H1 (cell line): ENCODE measurements around the gene SEC16A. TPM values are rescaled to one million over a fixed set of nuclear protein-coding genes. Genes with fewer than 3 reads are reported as not detected.

Source experiments
- CTCF ChIA-PET: fragments of 300-600 bp; sonication (Branson Sonifier 250); formaldehyde crosslinking; loops from one replicate; lab custom pipeline; 2021; ENCODE audit not compliant: partially characterized antibody; lab: Charles Lee
- POLR2A ChIA-PET: fragments of 300-600 bp; sonication (Branson Sonifier 250); formaldehyde crosslinking; loops from one replicate; lab custom pipeline; 2021; ENCODE audit warnings: inconsistent platforms; ENCODE audit not compliant: partially characterized antibody; lab: Charles Lee
- DNase-seq, 2 experiments: peaks; one replicate each; pipeline versions ENCODE4 v3.0.0 to v3.0.0-alpha.2; 2010 to 2022; ENCODE audit warnings: low spot score in 2 of 2, low read depth in 1 of 2, mixed read lengths in 1 of 2
- FAIRE-seq: peaks from 2 replicates; lab custom pipeline; 2011; peaks lifted over from hg19 to GRCh38; lab: Jason Lieb, UNC
- H2AFZ ChIP-seq: 2 replicates; pipeline ENCODE4 v1.8.1; 2012; ENCODE audit warnings: low read length, inconsistent platforms
- H2AK5ac ChIP-seq: 2 replicates; pipeline ENCODE4 v1.6.1; 2013; ENCODE audit warnings: low read depth, low read length
- H2BK120ac ChIP-seq: replicated peaks from 2 replicates; pipeline ENCODE3; 2013; ENCODE audit warnings: low read depth, low read length, inconsistent platforms
- H2BK12ac ChIP-seq: 2 replicates; pipeline ENCODE4 v1.6.1; 2013; ENCODE audit warnings: low read depth, low read length
- H2BK15ac ChIP-seq: 2 replicates; pipeline ENCODE4 v1.6.1; 2013; ENCODE audit warnings: low read length
- H2BK20ac ChIP-seq: 2 replicates; pipeline ENCODE4 v1.6.1; 2013; ENCODE audit warnings: low read length
- H2BK5ac ChIP-seq: 2 replicates; pipeline ENCODE4 v1.6.1; 2013; ENCODE audit warnings: low read depth, low read length
- H3K14ac ChIP-seq: 2 replicates; pipeline ENCODE4 v1.6.1; 2013; ENCODE audit warnings: inconsistent platforms; ENCODE audit not compliant: insufficient read length
- H3K18ac ChIP-seq: 2 replicates; pipeline ENCODE4 v1.6.1; 2013; ENCODE audit warnings: low read length; ENCODE audit errors: extremely low read depth
- H3K23ac ChIP-seq: 2 replicates; pipeline ENCODE4 v1.6.1; 2013; ENCODE audit warnings: inconsistent platforms; ENCODE audit not compliant: insufficient read length
- H3K23me2 ChIP-seq: 2 replicates; pipeline ENCODE4 v1.6.1; 2013; ENCODE audit warnings: low read depth, low read length
- H3K27ac ChIP-seq: 2 replicates; pipeline ENCODE4 v1.6.1; 2011; ENCODE audit warnings: low read depth, low read length, inconsistent platforms
- H3K27me3 ChIP-seq, 4 experiments: replicated peaks in 1 of 4; 1 replicate in 1 of 4; 2 replicates in 3 of 4; pipeline versions ENCODE4 v1.6.1 to v1.8.1; 2011 to 2013; ENCODE audit warnings: low read length in 3 of 4, mild to moderate bottlenecking in 3 of 4, inconsistent platforms in 2 of 4, mixed read lengths in 2 of 4, moderate library complexity in 1 of 4; ENCODE audit not compliant: control insufficient read depth in 3 of 4, insufficient read depth in 3 of 4; ENCODE audit errors: extremely low read depth in 1 of 4
- H3K36me3 ChIP-seq, 4 experiments: 2 replicates each; pipeline versions ENCODE4 v1.6.1 to v1.8.1; 2011 to 2013; ENCODE audit warnings: mild to moderate bottlenecking in 4 of 4, low read length in 3 of 4, moderate library complexity in 2 of 4, control low read depth in 1 of 4, inconsistent platforms in 1 of 4; ENCODE audit not compliant: insufficient read depth in 4 of 4, control insufficient read depth in 2 of 4
- H3K4ac ChIP-seq: replicated peaks from 2 replicates; pipeline ENCODE3; 2013; ENCODE audit warnings: low read length, low read depth, mixed read lengths, inconsistent platforms; ENCODE audit not compliant: insufficient read length
- H3K4me1 ChIP-seq, 4 experiments: replicated peaks in 1 of 4; 1 replicate in 1 of 4; 2 replicates in 3 of 4; pipeline versions ENCODE4 v1.6.1 to v1.8.1; 2011 to 2013; ENCODE audit warnings: low read length in 3 of 4, inconsistent platforms in 2 of 4, mixed read lengths in 1 of 4; ENCODE audit not compliant: insufficient read depth in 4 of 4, control insufficient read depth in 3 of 4
- H3K4me2 ChIP-seq, 2 experiments: 2 replicates each; pipeline versions ENCODE4 v1.6.1 to v1.8.1; 2011 to 2013; ENCODE audit warnings: low read depth in 2 of 2, low read length in 2 of 2, control low read depth in 1 of 2, inconsistent platforms in 1 of 2, mild to moderate bottlenecking in 1 of 2; ENCODE audit not compliant: insufficient read depth in 1 of 2
- H3K4me3 ChIP-seq, 4 experiments: fragments of 200-600, 300-600 bp in 1 of 4; sonication (generic), shearing (Covaris generic), sonication (Bioruptor Twin) in 1 of 4; 2 replicates each; pipeline versions ENCODE4 v1.5.1 to v1.8.1; 2011 to 2016; ENCODE audit warnings: low read length in 4 of 4, low read depth in 3 of 4, control low read depth in 2 of 4, inconsistent platforms in 2 of 4, mild to moderate bottlenecking in 2 of 4, mixed read lengths in 1 of 4, moderate library complexity in 1 of 4; ENCODE audit not compliant: insufficient read depth in 2 of 4; ENCODE audit errors: extremely low read depth in 1 of 4
- H3K56ac ChIP-seq: replicated peaks from 2 replicates; pipeline ENCODE3; 2013; ENCODE audit warnings: low read depth, mild to moderate bottlenecking, mixed read lengths, low read length, inconsistent platforms; ENCODE audit not compliant: insufficient read length
- H3K79me1 ChIP-seq: 2 replicates; pipeline ENCODE4 v1.6.1; 2013; ENCODE audit warnings: low read depth, low read length, control low read depth
- H3K79me2 ChIP-seq, 2 experiments: 2 replicates each; pipeline versions ENCODE4 v1.6.1 to v1.8.1; 2012 to 2013; ENCODE audit warnings: low read length in 2 of 2, mild to moderate bottlenecking in 2 of 2, inconsistent platforms in 1 of 2; ENCODE audit not compliant: insufficient read depth in 2 of 2, control insufficient read depth in 1 of 2
- H3K9ac ChIP-seq, 4 experiments: replicated peaks in 1 of 4; 1 replicate in 1 of 4; 2 replicates in 3 of 4; pipeline versions ENCODE4 v1.6.1 to v1.8.1; 2011 to 2013; ENCODE audit warnings: low read depth in 3 of 4, low read length in 3 of 4, control low read depth in 2 of 4, mild to moderate bottlenecking in 2 of 4, moderate library complexity in 2 of 4, inconsistent platforms in 1 of 4; ENCODE audit errors: extremely low read depth in 1 of 4
- H3K9me3 ChIP-seq, 2 experiments: 2 replicates each; pipeline versions ENCODE4 v1.6.1 to v1.8.1; 2012 to 2013; ENCODE audit warnings: mild to moderate bottlenecking in 2 of 2, moderate library complexity in 2 of 2, control low read depth in 1 of 2, inconsistent platforms in 1 of 2, low read depth in 1 of 2, low read length in 1 of 2, mixed read lengths in 1 of 2; ENCODE audit not compliant: insufficient read depth in 2 of 2
- H4K20me1 ChIP-seq, 2 experiments: replicated peaks in 1 of 2; 2 replicates each; pipeline versions ENCODE3 to v1.8.1; 2011 to 2013; ENCODE audit warnings: inconsistent platforms in 2 of 2, low read length in 2 of 2, mild to moderate bottlenecking in 1 of 2; ENCODE audit not compliant: insufficient read depth in 2 of 2, control insufficient read depth in 1 of 2
- H4K5ac ChIP-seq: 2 replicates; pipeline ENCODE4 v1.6.1; 2013; ENCODE audit warnings: low read length, low read depth, mixed read lengths, inconsistent platforms; ENCODE audit not compliant: insufficient read length
- H4K8ac ChIP-seq: 2 replicates; pipeline ENCODE4 v1.8.0; 2013; ENCODE audit warnings: mild to moderate bottlenecking, moderate library complexity, low read length, inconsistent platforms; ENCODE audit not compliant: insufficient read depth; ENCODE audit errors: extremely low read depth
- H4K91ac ChIP-seq: replicated peaks from 2 replicates; pipeline ENCODE3; 2013; ENCODE audit warnings: low read length, mixed read lengths, inconsistent platforms; ENCODE audit not compliant: insufficient read length
- ATF3 ChIP-seq: IDR thresholded peaks from 2 replicates; pipeline ENCODE4 v1.6.1; 2011; ENCODE audit warnings: low read depth, mild to moderate bottlenecking, low read length; ENCODE audit not compliant: insufficient read depth
- BACH1 ChIP-seq: IDR thresholded peaks from 2 replicates; pipeline ENCODE4 v1.6.1; 2012; ENCODE audit warnings: low read length, improper control_type of control experiment
- BRCA1 ChIP-seq: IDR thresholded peaks from 2 replicates; pipeline ENCODE4 v1.6.1; 2012; ENCODE audit warnings: low read depth, low read length, improper control_type of control experiment
- EP300 ChIP-seq, 2 experiments: IDR thresholded peaks; 1 replicate in 1 of 2; 2 replicates in 1 of 2; pipeline ENCODE4 v1.6.1; 2011 to 2012; ENCODE audit warnings: low read depth in 2 of 2, low read length in 2 of 2, mild to moderate bottlenecking in 2 of 2, borderline replicate concordance in 1 of 2, inconsistent platforms in 1 of 2, moderate library complexity in 1 of 2
- PHF8 ChIP-seq: fragments of 200-600 bp; sonication (generic); conservative IDR thresholded peaks from 2 replicates; pipeline ENCODE4 v1.7.1; 2012; ENCODE audit warnings: low read depth, mild to moderate bottlenecking, inconsistent platforms, low read length, moderate library complexity
- POLR2A ChIP-seq, 2 experiments: IDR thresholded peaks; 1 replicate in 1 of 2; 2 replicates in 1 of 2; pipeline ENCODE4 v1.6.1; 2011; ENCODE audit warnings: low read depth in 2 of 2, low read length in 2 of 2, mild to moderate bottlenecking in 2 of 2; ENCODE audit errors: control extremely low read depth in 1 of 2
- RAD21 ChIP-seq, 2 experiments: IDR thresholded peaks in 1 of 2; conservative IDR thresholded peaks in 1 of 2; 2 replicates each; pipeline ENCODE4 v1.6.1; 2011; ENCODE audit warnings: low read depth in 2 of 2, low read length in 2 of 2, improper control_type of control experiment in 1 of 2, inconsistent platforms in 1 of 2, mild to moderate bottlenecking in 1 of 2, moderate library complexity in 1 of 2
- SAP30 ChIP-seq: fragments of 300-600 bp; sonication (generic); IDR thresholded peaks from 2 replicates; pipeline ENCODE4 v1.7.1; 2012; ENCODE audit warnings: low read length, moderate library complexity, mild to moderate bottlenecking, inconsistent platforms; ENCODE audit not compliant: insufficient read depth, insufficient replicate concordance
- SIRT6 ChIP-seq: IDR thresholded peaks from one replicate; pipeline ENCODE4 v1.7.1; 2012; ENCODE audit warnings: low read length, inconsistent platforms
- SUZ12 ChIP-seq: fragments of 200-600 bp; sonication (generic); IDR thresholded peaks from 2 replicates; pipeline ENCODE4 v1.6.1; 2012; ENCODE audit warnings: mild to moderate bottlenecking, inconsistent platforms, low read length, moderate library complexity, mixed read lengths
- TAF1 ChIP-seq: IDR thresholded peaks from 2 replicates; pipeline ENCODE4 v1.6.1; 2011; ENCODE audit warnings: mild to moderate bottlenecking, low read depth, low read length
- TCF12 ChIP-seq: IDR thresholded peaks from 2 replicates; pipeline ENCODE4 v1.6.1; 2011; ENCODE audit warnings: low read depth, mild to moderate bottlenecking, low read length
- YY1 ChIP-seq: IDR thresholded peaks from 2 replicates; pipeline ENCODE4 v1.6.1; 2011; ENCODE audit warnings: low read depth, mild to moderate bottlenecking, low read length
- WGBS, 2 experiments: shearing (Covaris generic) in 1 of 2; methylation state at CpG; one replicate each; pipeline versions ENCODE4 v1.1.6 to v1.1.7; 2013 to 2015; ENCODE audit warnings: low lambda C conversion rate in 2 of 2, mixed read lengths in 2 of 2, inconsistent platforms in 1 of 2, low coverage in 1 of 2, missing lambda C conversion rate in 1 of 2; ENCODE audit not compliant: insufficient replicate concordance in 2 of 2, insufficient coverage in 1 of 2, insufficient read length in 1 of 2; ENCODE audit errors: extremely low coverage in 1 of 2, missing lambda C conversion rate in 1 of 2; 5-methylcytosine and 5-hydroxymethylcytosine counted together
- polyA plus RNA-seq, 7 experiments: library from polyadenylated mRNA; depleted of rRNA in 3 of 7; stranded (reverse) in 5 of 7; unstranded in 2 of 7; fragments of >200 nt in 5 of 7; fragments of 200-250 nt in 2 of 7; gene quantifications; 1 replicate in 5 of 7; 2 replicates in 1 of 7; 4 replicates in 1 of 7; pipeline versions ENCODE4 v1.2.1 to v1.2.3, GENCODE V29; 2011 to 2013; ENCODE audit warnings: missing spikeins in 2 of 7, mixed read lengths in 2 of 7
- total RNA-seq: library from RNA; stranded (reverse); fragmentation: NEBNext Ultra II Directional; extraction: Animal tissue kit (Norgen Biotek cat#: 25700); gene quantifications from 2 replicates; pipeline ENCODE4 v1.2.1, GENCODE V29; 2021

SEC16A gene
- total and polyA plus RNA-seq, 2 of the 8 experiments (the other 6 are each of a cell fraction or from before 2014, with no cell fraction given) = 21.6 to 49.0 TPM

GRCh38 chr9:136495238-136495800 lies 12.5 kb upstream of the SEC16A start:
- no peak overlapping the region for H3K9ac ChIP-seq
- H4K91ac ChIP-seq = no peak overlapping the region
- no peak overlapping the region for H2BK12ac ChIP-seq
- no peak overlapping the region for H2BK20ac ChIP-seq
- H3K9me3 ChIP-seq = no peaks in the 10 kb centered on the region
- no peak overlapping the region for H2BK15ac ChIP-seq
- H3K27ac ChIP-seq = no peak overlapping the region
- H3K4me1 ChIP-seq = no peaks in the 10 kb centered on the region; a peak in 1 of 7 replicates
- H3K14ac ChIP-seq = no peak overlapping the region
- H3K36me3 ChIP-seq = peaks cover 3 to 43% (median 22%) of the 10 kb centered on the region in 4 experiments; a peak in 6 of 8 replicates
- no peak overlapping the region for H3K4ac ChIP-seq
- H3K56ac ChIP-seq = no peak overlapping the region
- H3K79me2 ChIP-seq = no peaks in the 10 kb centered on the region
- no peak overlapping the region for H2AFZ ChIP-seq
- no peaks in the 10 kb centered on the region for H3K23me2 ChIP-seq
- H4K8ac ChIP-seq = no peak overlapping the region; the same call in 1 of the 2 replicates
- H2BK120ac ChIP-seq = no peak overlapping the region
- H3K79me1 ChIP-seq = no peaks in the 10 kb centered on the region
- WGBS, 2 experiments = 84% methylated on average over 11 of the region's 17 CpGs; no CpG with 5 or more reads in 1 of the 2 experiments
- no peak for FAIRE-seq
- POLR2A ChIA-PET = no interaction called here
- H3K4me3 ChIP-seq = no peak overlapping the region
- peaks cover 0 to 13% of the 10 kb centered on the region in 2 experiments for H4K20me1 ChIP-seq
- DNase-seq = no peak
- H3K23ac ChIP-seq = no peak overlapping the region
- H3K27me3 ChIP-seq = no peaks in the 10 kb centered on the region
- H3K4me2 ChIP-seq = no peak overlapping the region
- no peak overlapping the region for H2AK5ac ChIP-seq
- no peak overlapping the region for H3K18ac ChIP-seq
- no peak overlapping the region for H4K5ac ChIP-seq
- H2BK5ac ChIP-seq = no peak overlapping the region
- CTCF ChIA-PET = interaction anchor here (0.6 to 1.7 kb wide), 7 partner anchors 9 to 136 kb away, joined by 3 to 6 read pairs (median 4); no protein-coding TSS in a partner anchor
- TF ChIP-seq SIRT6 (no peak), BRCA1 (no peak), POLR2A (IDR thresholded peaks at IDR 0.05; ENCODE audit: control extremely low read depth in 1 of 2, low read depth in 2 of 2, low read length in 2 of 2) (no peak), RAD21 (IDR thresholded peaks at IDR 0.05 in 1 of 2, conservative IDR thresholded peaks at IDR 0.05 in 1 of 2; ENCODE audit: low read depth in 2 of 2, low read length in 2 of 2) (no peak), SAP30 (no peak), EP300 (IDR thresholded peaks at IDR 0.05; ENCODE audit: borderline replicate concordance in 1 of 2, low read depth in 2 of 2, low read length in 2 of 2) (no peak), SUZ12 (no peak), BACH1 (no peak), YY1 (no peak), TAF1 (no peak), ATF3 (no peak), PHF8 (no peak), TCF12 (no peak)
